Measurements from ENCODE around the gene ZSCAN21.
A peak's percentile ranks its signal among the peaks of the same experiment; 100 is the strongest.

The ZSCAN21 gene

GRCh38 chr7:100091411-100092181 is 42.0 kb downstream of the ZSCAN21 start:
- H3K4me3 Mint-ChIP-seq = no peak overlapping the region
- H3K27me3 Mint-ChIP-seq = no peaks in the 10 kb centered on the region
- H3K36me3 Mint-ChIP-seq = peaks cover 24% of the 10 kb centered on the region
- peak overlapping the region; percentile 41 for H3K27ac Mint-ChIP-seq
- no peak for ATAC-seq (ENCODE audit: low read depth)
- no peaks in the 10 kb centered on the region for H3K9me3 Mint-ChIP-seq
- H3K4me1 Mint-ChIP-seq = peaks cover 17% of the 10 kb centered on the region
- DNase-seq (ENCODE audit: low spot score in 2 of 2) = no peak

GRCh38 chr7:100093054-100093453 is 43.5 kb downstream of the ZSCAN21 start:
- Mint-ChIP-seq H3K27ac (no peak overlapping the region), H3K27me3 (no peaks in the 10 kb centered on the region), H3K36me3 (peaks cover 34% of the 10 kb centered on the region), H3K9me3 (no peaks in the 10 kb centered on the region), H3K4me1 (peaks cover 21% of the 10 kb centered on the region), H3K4me3 (no peak overlapping the region)
- DNase-seq (ENCODE audit: low spot score in 2 of 2) = no peak
- no peak for ATAC-seq (ENCODE audit: low read depth)

GRCh38 chr7:100093498-100093897 is 43.9 kb downstream of the ZSCAN21 start:
- Mint-ChIP-seq H3K27ac (no peak overlapping the region), H3K9me3 (no peaks in the 10 kb centered on the region), H3K36me3 (peaks cover 38% of the 10 kb centered on the region), H3K4me3 (no peak overlapping the region), H3K4me1 (peaks cover 25% of the 10 kb centered on the region), H3K27me3 (no peaks in the 10 kb centered on the region)
- ATAC-seq (ENCODE audit: low read depth) (no peak), DNase-seq (ENCODE audit: low spot score in 2 of 2) (no peak)

- peaks cover 30% of the 10 kb centered on the region for H3K4me1 Mint-ChIP-seq
- no peak for DNase-seq (ENCODE audit: low spot score in 2 of 2)
- peaks cover 43% of the 10 kb centered on the region for H3K36me3 Mint-ChIP-seq
- no peak overlapping the region for H3K4me3 Mint-ChIP-seq
- ATAC-seq (ENCODE audit: low read depth) = no peak
- H3K9me3 Mint-ChIP-seq = no peaks in the 10 kb centered on the region
- H3K27ac Mint-ChIP-seq = no peak overlapping the region
- no peaks in the 10 kb centered on the region for H3K27me3 Mint-ChIP-seq
These were observed 44.4 kb downstream of the ZSCAN21 start for GRCh38 chr7:100093925-100094486.

GRCh38 chr7:100095289-100095688 is 45.7 kb downstream of the ZSCAN21 start:
- Mint-ChIP-seq H3K27ac (no peak overlapping the region), H3K9me3 (no peaks in the 10 kb centered on the region), H3K27me3 (no peaks in the 10 kb centered on the region), H3K36me3 (peaks cover 47% of the 10 kb centered on the region), H3K4me1 (peaks cover 30% of the 10 kb centered on the region), H3K4me3 (no peak overlapping the region)
- DNase-seq (ENCODE audit: low spot score in 2 of 2) = no peak
- ATAC-seq (ENCODE audit: low read depth) = no peak

GRCh38 chr7:100095704-100096103 is 46.1 kb downstream of the ZSCAN21 start:
- peaks cover 44% of the 10 kb centered on the region for H3K36me3 Mint-ChIP-seq
- no peaks in the 10 kb centered on the region for H3K27me3 Mint-ChIP-seq
- no peak for ATAC-seq (ENCODE audit: low read depth)
- no peaks in the 10 kb centered on the region for H3K9me3 Mint-ChIP-seq
- H3K4me1 Mint-ChIP-seq = peaks cover 27% of the 10 kb centered on the region
- no peak for DNase-seq (ENCODE audit: low spot score in 2 of 2)
- no peak overlapping the region for H3K4me3 Mint-ChIP-seq
- H3K27ac Mint-ChIP-seq = no peak overlapping the region

- Mint-ChIP-seq H3K36me3 (peaks cover 31% of the 10 kb centered on the region), H3K4me3 (peak overlapping the region; percentile 32), H3K27ac (peak overlapping the region; percentile 97), H3K9me3 (no peaks in the 10 kb centered on the region), H3K27me3 (no peaks in the 10 kb centered on the region), H3K4me1 (peaks cover 31% of the 10 kb centered on the region)
- ATAC-seq (ENCODE audit: low read depth) = no peak
- no peak for DNase-seq (ENCODE audit: low spot score in 2 of 2)
These were observed 49.3 kb downstream of the ZSCAN21 start for GRCh38 chr7:100098913-100099312.

- Mint-ChIP-seq H3K4me3 (peak overlapping the region; percentile 82), H3K27me3 (no peaks in the 10 kb centered on the region), H3K9me3 (no peaks in the 10 kb centered on the region), H3K27ac (peak overlapping the region; percentile 97), H3K36me3 (peaks cover 30% of the 10 kb centered on the region), H3K4me1 (peaks cover 31% of the 10 kb centered on the region)
- ATAC-seq (ENCODE audit: low read depth) = no peak
- DNase-seq (ENCODE audit: low spot score in 2 of 2) = no peak
These were observed 49.9 kb downstream of the ZSCAN21 start for GRCh38 chr7:100099452-100099851.

- peaks cover 30% of the 10 kb centered on the region for H3K36me3 Mint-ChIP-seq
- H3K4me3 Mint-ChIP-seq = peak overlapping the region; percentile 82
- H3K9me3 Mint-ChIP-seq = no peaks in the 10 kb centered on the region
- peak; percentile 89 to 93 for DNase-seq (ENCODE audit: low spot score in 2 of 2)
- peaks cover 31% of the 10 kb centered on the region for H3K4me1 Mint-ChIP-seq
- peak overlapping the region; percentile 97 for H3K27ac Mint-ChIP-seq
- peak; percentile 76 for ATAC-seq (ENCODE audit: low read depth)
- H3K27me3 Mint-ChIP-seq = no peaks in the 10 kb centered on the region
These were observed 50.9 kb downstream of the ZSCAN21 start for GRCh38 chr7:100100420-100101015.

GRCh38 chr7:100101016-100101862 is 51.7 kb downstream of the ZSCAN21 start, which contains the start of the genes AP4M1 and MCM7:
Gene AP4M1, plus strand, starts transcription at chr7:100101643. Its CDS starts 72 bp downstream, at chr7:100101715.
Gene MCM7, minus strand, starts transcription at chr7:100101397. Its CDS starts 103 bp downstream, at chr7:100101294.
- H3K36me3 Mint-ChIP-seq = peaks cover 26% of the 10 kb centered on the region
- ATAC-seq (ENCODE audit: low read depth) (peak; percentile 84), DNase-seq (ENCODE audit: low spot score in 2 of 2) (peak; percentile 91 to 96)
- H3K4me3 Mint-ChIP-seq = peak within 1 kb of the TSS; percentile 82
- H3K27ac Mint-ChIP-seq = peak within 1 kb of the TSS; percentile 97
- H3K27me3 Mint-ChIP-seq = no peaks in the 10 kb centered on the region
- peaks cover 29% of the 10 kb centered on the region for H3K4me1 Mint-ChIP-seq
- H3K9me3 Mint-ChIP-seq = no peaks in the 10 kb centered on the region

GRCh38 chr7:100102950-100103840 is 53.6 kb downstream of the ZSCAN21 start:
- Mint-ChIP-seq H3K36me3 (peaks cover 24% of the 10 kb centered on the region), H3K27ac (peak overlapping the region; percentile 97), H3K4me1 (peaks cover 24% of the 10 kb centered on the region), H3K27me3 (no peaks in the 10 kb centered on the region), H3K9me3 (no peaks in the 10 kb centered on the region), H3K4me3 (peak overlapping the region; percentile 79)
- ATAC-seq (ENCODE audit: low read depth) (no peak), DNase-seq (ENCODE audit: low spot score in 2 of 2) (no peak)

- no peak for DNase-seq (ENCODE audit: low spot score in 2 of 2)
- Mint-ChIP-seq H3K36me3 (peaks cover 18% of the 10 kb centered on the region), H3K4me3 (no peak overlapping the region), H3K27me3 (no peaks in the 10 kb centered on the region), H3K4me1 (peaks cover 8% of the 10 kb centered on the region), H3K27ac (no peak overlapping the region), H3K9me3 (no peaks in the 10 kb centered on the region)
- ATAC-seq (ENCODE audit: low read depth) = no peak
These were observed 56.0 kb downstream of the ZSCAN21 start for GRCh38 chr7:100105534-100105933.

- H3K27me3 Mint-ChIP-seq = no peaks in the 10 kb centered on the region
- DNase-seq (ENCODE audit: low spot score in 2 of 2) (no peak), ATAC-seq (ENCODE audit: low read depth) (no peak)
- no peaks in the 10 kb centered on the region for H3K9me3 Mint-ChIP-seq
- peaks cover 21% of the 10 kb centered on the region for H3K36me3 Mint-ChIP-seq
- peaks cover 8% of the 10 kb centered on the region for H3K4me1 Mint-ChIP-seq
- no peak overlapping the region for H3K4me3 Mint-ChIP-seq
- no peak overlapping the region for H3K27ac Mint-ChIP-seq
These were observed 57.1 kb downstream of the ZSCAN21 start for GRCh38 chr7:100106633-100107032.
